Measurements from ENCODE around the gene RPRD1B.
"Not testable (repeated sequence)": the region's sequence is repeated elsewhere in the genome, so short reads cannot be mapped to it uniquely, and the experiment has no call there.

Gene RPRD1B

DNA sequence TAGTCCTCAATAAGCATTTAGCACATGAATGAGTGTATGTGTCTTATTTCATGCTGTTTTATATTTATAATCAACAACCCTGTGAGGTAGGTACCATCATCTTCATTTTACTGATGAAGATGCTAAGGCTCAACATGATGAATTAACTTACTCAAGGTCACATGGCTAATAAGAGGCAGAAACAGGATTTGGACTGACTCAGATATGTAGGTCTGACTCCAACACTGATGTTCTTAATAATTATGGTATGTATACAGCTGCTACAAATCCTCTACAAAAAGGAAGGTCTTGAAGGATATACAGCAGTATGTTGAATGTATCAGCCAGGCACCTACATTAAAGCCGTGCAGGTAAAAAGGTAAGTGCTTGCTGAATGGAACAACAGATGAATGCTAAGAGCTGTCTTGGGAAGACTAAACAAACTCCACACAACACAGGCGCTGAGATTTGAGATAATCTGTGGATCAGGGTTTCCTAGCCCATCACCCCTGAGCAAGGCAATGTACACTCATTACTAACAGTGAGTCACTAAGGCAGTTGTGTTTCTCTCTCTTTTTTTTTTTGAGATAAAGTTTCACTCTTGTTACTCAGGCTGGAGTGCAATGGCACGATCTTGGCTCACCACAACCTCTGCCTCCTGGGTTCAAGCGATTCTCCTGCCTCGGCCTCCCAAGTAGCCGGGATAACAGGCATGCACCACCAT lies 32.2 kb upstream of the RPRD1B start:
- peak; percentile 78 for DNase-seq (ENCODE audit: low spot score)

DNA sequence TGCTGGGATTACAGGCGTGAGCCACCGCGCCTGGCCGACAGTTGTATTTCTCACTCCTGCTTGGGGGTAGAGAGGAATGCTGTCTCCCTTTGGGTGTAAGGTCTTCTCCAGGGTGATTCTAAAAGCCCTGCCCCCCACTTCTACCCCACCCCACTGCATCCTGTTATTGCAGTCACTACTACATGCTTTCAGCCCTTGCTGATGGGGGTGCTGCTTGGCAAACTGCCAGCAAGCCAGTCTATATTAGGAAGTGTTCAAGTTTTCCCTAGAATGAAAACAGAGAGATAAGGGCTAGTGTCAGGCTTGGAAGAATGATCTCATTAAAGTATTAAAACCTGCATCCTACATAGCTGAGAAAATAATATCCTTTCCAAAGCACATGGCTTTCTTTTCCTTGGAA lies 31.6 kb upstream of the RPRD1B start:
- no peak for DNase-seq (ENCODE audit: low spot score)

DNA sequence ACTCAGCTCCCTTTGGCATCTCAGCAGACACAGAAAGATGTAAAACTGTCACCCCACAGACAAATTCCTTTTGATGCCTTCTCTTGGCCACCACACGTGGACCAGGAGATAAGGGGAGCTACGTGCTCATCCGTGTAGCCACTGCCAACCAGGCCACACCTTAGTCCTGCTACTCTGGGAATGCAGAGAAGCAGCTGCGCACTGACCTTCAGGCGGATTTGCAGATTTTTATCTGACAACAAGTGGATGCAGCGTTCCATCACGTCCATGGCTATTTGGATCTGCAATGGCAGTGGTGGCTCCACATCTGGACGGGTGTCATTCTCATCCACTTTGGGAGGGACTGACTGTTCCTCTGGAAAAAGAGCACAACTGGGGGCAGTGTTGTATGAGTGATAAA lies 31.1 kb upstream of the RPRD1B start:
- DNase-seq (ENCODE audit: low spot score) = no peak

DNA sequence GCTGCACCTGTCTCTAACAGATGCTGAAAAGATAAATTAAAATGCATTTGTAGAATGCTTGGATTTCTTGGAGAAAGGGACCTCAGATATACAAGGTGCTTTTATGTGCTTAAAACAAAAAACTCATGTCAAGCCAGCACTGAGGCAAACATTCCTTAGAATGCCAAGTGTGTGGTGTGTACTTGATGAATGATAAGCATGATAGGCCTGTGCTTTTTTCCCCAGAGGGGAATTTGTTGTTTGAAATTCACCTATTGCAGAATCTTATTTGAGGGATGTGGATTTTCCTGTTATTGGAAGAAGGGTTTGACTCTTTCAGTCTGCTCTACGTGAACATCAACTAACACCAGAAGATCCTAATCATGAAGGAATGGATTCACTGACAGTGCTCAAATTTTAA lies 29.1 kb upstream of the RPRD1B start:
- no peak for DNase-seq (ENCODE audit: low spot score)

DNA sequence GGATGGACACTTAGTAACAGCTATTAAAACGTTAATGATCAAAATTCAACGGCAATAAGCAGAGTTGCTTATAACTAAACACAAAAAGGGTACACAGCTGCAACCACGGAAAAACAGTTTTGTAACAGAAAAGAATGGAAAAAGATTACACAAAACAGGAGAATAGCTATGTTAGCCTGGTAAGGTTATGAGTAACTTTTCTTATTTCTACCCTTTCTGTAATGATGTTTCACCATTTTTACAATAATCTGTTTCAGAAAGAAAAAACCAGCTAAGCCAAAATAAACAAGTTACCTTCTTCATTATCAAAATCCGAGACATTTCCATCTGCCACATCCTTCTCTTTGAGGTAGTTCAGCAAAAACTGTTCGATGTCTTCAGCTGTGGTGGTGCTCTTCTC lies 27.6 kb upstream of the RPRD1B start:
- no peak for DNase-seq (ENCODE audit: low spot score)

DNA sequence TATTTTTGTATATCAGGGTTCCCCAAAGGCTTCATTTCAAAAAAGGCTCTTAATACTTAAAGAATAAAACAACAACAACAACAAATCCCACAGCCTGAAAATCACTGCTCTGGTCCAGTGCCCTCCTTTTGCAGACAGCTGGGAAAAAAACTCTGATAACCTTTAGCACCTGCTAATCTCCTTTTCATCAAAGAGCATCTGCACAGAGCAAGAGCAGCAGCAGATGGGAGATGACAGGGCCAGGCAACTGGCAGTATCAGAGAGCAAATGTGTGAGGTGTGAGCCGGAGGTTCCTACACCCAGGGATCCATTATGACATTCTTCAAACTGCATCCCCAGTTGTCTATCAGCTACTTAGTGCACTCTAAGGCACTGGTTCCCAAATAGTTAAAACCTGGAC lies 26.0 kb upstream of the RPRD1B start:
- no peak for DNase-seq (ENCODE audit: low spot score)

DNA sequence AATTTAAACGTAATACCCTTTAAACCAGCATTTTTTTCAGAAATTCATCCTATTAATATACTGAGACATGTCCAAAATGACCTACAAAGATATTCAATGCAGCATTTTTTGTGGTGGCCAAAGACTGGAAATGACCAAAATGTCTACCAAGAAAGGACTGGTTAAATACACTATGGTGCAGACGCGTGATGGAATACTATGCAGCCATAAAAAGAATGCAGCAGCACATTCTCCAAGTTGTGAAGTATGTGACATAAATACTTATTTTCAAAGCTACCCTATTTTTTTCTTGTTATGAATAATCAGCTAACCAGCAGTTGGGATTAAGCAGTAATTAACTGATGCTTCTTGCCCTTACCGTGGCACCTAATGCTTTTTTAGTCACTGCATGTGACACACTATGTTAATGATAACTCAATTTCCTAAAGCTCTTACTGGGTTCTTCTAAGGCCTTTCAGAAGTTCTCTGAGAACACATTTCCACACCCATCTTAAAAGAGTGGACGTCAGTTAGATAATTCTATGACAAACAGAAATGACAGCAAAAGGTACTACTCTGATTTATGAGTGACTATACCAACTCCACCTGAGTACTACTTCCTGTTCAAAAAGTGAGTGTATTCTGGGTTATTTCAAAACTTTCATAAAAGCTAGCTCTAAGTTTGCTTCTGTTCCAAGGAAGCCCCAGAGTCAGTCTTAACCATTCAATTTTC lies 25.2 kb upstream of the RPRD1B start:
- no peak for DNase-seq (ENCODE audit: low spot score)

DNA sequence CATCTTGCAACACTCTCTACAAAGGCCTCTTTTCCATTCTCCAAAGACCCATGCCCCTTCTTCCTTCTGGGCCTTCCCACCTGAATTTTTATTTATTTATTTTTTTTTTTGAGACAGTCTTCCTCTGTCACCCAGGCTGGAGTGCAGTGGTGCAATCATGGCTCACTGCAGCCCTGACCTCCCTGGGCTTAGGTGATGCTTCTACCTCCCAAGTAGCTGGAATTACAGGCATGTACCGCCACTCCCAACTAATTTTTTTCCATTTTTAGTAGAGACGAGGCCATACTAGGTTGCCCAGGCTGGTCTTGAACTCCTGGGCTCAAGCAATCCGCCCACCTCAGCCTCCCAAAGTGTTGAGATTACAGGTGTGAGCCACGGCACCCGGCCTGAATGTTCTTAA lies 24.1 kb upstream of the RPRD1B start:
- not testable (repeated sequence) for DNase-seq (ENCODE audit: low spot score)

DNA sequence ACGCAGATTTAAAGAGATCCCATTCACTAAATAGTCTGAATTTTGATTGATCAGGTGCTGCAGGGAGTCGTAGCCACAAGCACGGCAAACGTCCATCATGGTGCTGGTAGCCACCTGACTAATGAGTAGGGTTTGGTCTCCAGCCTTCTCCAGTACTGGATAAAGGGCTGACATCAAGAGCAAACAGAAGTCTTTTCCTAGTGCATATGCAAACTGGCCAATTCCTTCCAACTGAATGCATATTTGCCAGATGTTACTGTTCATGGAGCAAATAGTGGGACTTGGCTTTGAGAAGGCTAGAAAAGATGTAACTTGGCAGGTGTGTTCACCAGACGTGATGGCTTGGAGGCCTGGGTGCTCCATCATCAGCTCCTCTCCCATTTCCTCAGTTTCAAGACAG lies 21.9 kb upstream of the RPRD1B start:
- DNase-seq (ENCODE audit: low spot score) = no peak

DNA sequence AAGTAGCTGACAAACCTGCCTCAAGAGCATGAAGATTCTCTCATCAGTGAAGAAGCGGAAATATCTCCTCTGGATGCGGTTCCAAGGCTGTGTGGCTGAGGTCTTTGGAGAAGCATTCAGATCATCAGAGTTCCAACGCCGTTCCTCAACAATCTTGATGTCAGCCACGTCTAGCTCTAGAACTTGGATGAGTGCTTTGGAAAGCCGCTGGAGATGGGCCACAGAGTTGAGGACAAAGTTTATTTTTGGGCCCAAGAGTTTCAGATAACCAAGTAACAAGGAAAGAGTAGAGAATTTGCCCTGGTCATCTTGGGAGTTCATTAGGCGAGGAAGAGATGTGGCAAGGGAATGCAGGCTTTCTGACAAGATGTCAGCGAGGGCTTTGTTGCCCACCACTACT lies 21.2 kb upstream of the RPRD1B start:
- no peak for DNase-seq (ENCODE audit: low spot score)

DNA sequence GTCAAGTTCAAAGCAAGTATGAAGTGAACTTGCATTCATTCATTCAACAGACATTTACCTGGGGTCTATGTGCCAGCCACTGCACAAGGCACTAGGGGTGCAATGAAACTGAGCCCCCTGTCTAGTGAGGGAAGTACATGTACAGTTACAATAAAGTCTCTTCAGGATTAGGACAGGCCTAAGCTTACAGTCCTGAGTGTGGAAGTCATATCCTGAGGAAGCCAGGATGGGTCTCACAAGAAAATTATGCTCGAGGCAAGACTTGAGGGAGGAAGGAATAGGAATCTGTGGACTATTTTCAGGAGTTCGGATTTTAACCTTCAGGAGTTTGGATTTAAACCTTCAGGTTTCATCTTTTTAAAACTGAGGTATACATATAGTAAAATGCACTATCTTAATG lies 19.7 kb upstream of the RPRD1B start:
- no peak for DNase-seq (ENCODE audit: low spot score)

DNA sequence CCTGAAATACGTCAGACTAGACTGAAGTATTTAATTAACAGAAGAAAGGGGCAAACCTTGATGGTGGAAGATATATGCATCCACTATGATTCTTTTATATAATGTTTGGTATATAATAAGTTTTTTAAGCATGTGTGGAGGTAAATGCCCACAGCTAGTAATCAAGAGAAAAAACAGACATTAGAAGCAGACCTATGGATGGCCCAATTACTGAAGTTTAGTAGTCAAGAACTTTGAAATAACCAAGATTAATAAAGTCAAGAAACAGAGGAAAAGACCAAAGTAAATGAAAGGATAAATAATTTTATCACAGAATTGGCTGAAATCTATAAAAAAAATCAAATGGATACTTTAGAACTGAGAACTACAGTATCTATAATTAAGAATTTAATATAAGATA lies 15.6 kb upstream of the RPRD1B start:
- no peak for DNase-seq (ENCODE audit: low spot score)

DNA sequence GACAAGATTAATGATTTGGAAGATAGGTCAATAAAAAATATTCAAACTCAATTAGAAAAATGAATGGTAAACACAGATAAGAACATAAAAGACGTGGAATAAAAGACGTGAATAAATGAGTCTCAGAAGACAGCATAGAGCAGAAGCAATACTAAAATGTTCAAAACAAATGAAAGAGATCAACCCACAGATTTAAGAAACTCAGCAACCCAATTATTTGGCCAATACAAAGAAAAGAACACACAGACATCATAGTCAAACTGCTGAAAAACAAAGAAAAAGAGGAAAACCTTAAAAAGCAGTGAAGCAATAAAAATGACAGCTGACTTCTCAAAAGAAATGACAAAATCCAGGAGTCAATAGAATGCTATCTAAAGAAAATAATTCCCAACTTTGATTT lies 15.2 kb upstream of the RPRD1B start:
- no peak for DNase-seq (ENCODE audit: low spot score)

DNA sequence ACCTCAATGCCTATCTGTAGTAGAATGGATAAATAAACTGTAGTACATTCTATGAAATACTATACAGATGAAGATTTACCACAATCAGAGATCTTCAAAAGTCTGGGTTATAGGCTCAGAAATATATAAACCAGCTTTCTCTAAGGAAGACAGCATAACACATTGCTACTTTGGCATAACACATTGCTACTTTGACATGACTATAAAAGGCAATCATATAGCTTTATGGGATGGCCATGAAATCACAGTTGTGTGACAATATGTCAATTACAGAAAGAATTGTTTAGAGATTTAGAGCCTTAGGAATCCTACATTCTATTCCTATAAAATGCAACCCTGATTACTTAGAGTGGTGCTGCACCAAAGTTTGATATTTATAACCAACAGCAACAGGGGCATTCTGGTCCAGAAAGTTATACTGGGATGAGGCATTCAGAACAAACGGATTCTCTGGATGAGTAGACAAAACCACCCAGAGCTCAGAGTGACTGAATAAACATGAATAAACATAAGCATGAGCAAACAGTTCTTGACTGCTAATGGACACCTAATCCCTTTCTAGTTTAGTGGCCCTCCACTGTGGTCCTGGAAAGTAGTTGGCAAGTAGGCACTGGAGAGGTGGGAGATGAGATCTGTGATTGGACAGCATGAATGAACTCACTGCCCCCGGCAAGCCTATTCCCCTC lies 12.3 kb upstream of the RPRD1B start:
- no peak for DNase-seq (ENCODE audit: low spot score)

DNA sequence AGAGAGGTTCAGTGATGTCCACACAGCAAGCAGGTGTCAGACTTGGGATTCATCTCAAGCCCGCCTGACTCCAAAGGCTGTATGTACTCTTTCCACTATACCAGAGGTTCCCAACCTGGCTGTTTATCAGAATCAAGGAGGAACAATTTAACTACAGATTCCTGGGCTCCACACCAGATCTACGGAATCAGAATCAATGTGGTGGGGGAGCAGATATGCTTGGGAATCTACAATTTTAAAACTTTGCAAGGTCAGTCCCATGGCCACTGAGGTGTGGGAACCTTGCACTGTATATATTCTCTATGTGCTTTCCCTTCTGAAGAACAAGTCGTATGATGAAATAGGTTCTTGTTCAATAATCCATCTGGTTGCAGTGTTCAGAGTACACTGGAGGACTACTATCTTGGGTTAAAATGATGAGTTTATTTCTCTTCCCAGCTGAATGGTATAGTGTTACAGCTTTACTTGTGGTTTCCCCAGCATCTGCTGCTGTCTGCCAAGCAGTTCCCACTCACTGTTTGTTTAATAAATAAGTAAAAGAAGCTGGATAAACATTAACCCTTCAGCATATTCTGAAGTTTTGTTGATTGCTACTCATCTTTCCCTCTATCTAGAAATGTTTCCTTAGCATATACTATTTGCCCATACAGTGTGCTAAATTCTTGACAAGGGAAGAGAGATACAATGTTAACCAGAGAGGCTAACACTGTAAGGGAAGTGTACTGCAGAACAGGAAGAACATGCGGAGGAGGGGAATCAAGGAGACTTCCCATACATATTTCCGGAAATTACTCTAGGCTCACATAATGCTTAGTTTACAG lies 10.2 kb upstream of the RPRD1B start:
- no peak for DNase-seq (ENCODE audit: low spot score)

DNA sequence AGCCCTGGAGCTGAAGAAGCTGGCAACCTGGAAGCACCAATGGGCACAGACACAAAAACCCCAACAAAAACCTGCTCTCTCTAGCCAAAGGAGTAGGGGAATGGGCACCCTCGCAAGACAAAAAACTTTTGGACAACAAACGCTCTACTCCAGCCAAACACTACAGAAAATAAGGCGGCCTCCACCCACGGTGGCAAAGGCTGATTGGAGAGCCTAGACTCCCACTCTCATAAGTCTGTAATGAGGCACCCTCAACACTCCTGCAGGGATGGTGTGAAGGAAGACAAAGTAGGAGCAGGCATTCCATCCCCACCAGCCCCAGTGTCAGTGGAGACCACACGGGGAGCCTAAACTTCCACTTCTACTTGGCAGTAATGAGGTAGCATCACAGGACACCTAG lies 9.1 kb upstream of the RPRD1B start:
- DNase-seq (ENCODE audit: low spot score) = no peak

DNA sequence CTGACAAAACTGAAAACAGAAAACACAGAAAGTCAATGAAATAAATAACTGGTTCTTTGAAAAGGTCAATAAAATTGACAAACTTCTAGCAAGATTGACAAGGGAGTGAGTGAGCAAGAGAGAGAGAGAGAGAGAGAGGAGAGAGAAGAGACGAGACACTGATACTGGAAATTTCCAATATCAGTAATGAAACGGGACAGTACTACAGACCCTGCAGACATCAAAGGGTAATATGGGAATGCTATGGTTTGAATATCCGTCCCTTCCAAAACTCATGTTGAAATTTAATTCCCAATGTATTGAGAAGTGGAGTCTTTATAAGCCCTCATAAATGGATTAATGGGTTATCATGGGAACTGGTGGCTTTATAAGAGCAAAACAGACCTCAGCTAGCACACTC lies 4.1 kb upstream of the RPRD1B start:
- no peak for DNase-seq (ENCODE audit: low spot score)

DNA sequence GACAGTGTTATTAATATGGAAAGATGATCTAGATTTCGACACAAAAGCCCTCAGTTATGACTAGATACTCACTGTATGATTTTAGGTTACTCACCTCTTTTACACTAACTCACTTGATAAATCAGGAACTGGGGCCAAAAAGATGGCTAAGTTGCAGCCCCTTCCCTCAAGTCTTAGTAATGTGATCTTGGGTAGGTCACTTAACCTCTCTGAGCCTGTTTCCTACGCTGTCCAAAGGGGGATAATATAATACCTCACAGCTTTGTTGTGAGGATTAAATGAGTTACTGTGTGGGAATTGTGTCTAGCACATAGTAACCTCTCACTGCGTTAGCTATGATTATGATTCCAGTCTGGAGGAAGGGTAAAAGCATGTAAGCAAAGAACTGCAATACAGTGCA lies 1.6 kb upstream of the RPRD1B start:
- DNase-seq (ENCODE audit: low spot score) = no peak

DNA sequence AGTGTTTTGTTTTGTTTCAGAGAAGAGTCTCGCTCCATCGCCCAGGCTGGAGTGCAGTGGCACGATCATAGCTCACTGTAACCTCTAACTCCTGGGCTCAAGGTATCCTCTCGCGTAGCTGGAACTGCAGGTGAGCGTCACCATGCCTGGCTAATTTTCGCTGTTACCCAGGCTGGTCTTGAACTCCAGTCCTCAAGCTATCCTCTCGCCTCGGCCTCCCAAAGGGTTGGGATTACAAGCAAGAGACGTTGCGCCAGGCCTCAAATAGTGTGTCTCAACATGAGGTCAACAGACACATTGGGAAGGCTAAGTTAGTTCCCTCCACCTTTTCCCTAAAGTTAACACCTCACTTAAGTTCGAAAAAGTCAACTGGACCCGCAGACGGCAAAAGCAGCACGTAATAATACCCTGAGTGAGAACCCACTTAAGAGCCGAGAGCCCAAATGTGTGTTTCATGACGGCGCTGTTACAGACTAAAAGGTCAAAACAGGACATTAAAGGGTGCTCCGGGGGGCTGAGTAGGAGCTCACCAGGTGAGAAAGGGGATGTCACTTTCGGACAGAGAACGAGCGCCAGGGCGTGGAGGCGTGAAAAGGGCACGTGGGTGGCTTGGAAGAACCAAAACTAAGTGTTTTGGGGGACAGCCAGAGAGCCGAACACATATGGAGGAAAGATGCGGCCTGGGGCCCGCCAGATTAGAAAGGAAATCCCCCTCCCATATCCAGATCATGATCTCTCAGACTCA lies 789 bp upstream of the RPRD1B start:
- DNase-seq (ENCODE audit: low spot score) = no peak

DNA sequence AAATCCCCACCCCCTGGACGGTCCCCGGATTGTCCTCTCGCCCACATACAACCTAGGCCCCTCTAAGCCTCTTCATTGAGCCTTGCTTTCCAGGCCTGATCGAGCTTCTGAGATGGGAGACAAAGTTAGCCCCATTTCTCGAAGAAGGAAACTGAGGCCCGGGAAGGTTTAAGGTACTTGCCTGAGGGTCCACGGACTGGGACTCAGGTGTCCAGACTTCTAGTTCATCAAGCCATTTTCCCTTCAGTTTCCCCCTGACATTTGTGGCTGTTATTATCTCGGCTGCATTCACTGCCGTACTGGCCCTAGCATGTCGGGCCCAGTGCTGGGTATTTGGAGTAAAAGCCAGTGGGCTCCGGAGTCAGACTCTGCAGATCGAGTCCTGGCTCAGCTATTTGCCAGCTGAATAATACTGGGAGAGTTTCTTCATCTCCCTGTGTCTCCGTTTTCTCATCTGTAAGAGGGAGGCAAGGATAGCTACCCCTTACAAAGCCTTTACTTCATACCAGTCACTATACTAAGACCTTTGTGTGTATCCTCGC lies 633 bp downstream of the RPRD1B start:
- DNase-seq (ENCODE audit: low spot score) = peak; percentile 25

DNA sequence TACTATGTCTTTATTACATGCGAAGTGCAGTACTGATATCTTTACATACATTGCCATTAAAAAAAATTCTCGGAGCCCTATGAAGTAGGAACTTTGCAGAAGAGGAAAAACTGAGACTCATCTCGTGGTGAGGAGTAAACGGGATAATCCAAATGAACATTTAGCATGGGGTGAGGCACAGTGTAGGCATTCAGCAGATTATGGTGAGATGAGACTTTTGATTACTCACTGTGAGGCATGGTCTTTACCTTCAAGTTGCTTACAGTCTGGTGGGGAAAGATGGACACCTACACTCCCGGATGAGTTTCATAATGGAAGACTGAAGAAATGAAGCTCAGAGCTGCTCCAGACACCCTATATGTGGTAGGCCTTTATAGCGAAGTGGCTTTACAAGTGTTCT lies 1.4 kb downstream of the RPRD1B start:
- DNase-seq (ENCODE audit: low spot score) = no peak

DNA sequence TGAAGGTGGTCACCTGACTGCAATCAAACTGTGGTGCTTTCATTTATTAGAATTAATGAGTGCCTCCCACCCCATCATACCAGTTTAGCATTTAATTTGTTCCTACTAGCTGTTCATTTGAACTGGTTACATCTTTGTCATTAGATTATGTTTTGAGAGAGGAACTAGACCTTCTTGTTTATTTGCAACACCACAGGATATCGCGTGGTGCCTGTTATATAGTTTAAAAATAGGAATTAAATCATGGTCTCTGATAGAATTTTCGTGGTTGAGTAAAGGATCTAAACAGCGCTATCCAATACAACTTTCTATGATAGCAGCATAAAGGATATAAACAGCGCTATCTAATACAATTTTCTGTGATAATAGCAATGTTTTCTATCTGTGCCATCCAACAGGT lies 2.8 kb downstream of the RPRD1B start:
- DNase-seq (ENCODE audit: low spot score) = no peak

Measured in GM03348 (cell line).